ENCODE measurements around the gene IL36B. TPM values are rescaled to one million over a fixed set of nuclear protein-coding genes. Genes with fewer than 3 reads are reported as not detected.

Gene IL36B
- polyA plus RNA-seq, 1 of the 3 experiments (the other 2 are of a cell fraction): not detected

GRCh38 chr2:113007250-113007649, 45.4 kb downstream of the IL36B start:
- no peaks in the 10 kb centered on the region for H3K36me3 ChIP-seq (replicated peaks in 1 of 2; ENCODE audit: control insufficient read depth in 1 of 2, insufficient read depth in 2 of 2, low read length in 1 of 2)
- 4% methylated on average over 1 of the region's 1 CpG for WGBS (ENCODE audit: low lambda C conversion rate)
- H3K27ac ChIP-seq (ENCODE audit: low read depth in 2 of 2, low read length in 1 of 2): no peak overlapping the region
- no peaks in the 10 kb centered on the region for H3K27me3 ChIP-seq (ENCODE audit: insufficient read depth)
- H3K4me3 ChIP-seq (ENCODE audit: low read depth in 2 of 2, low read length in 1 of 2): no peak overlapping the region
- H3K79me2 ChIP-seq (ENCODE audit: insufficient read depth): no peaks in the 10 kb centered on the region
- no peak overlapping the region for H3K4me2 ChIP-seq
- H3K4me1 ChIP-seq (ENCODE audit: control insufficient read depth in 1 of 2, insufficient read depth in 2 of 2, low read depth in 1 of 2, low read length in 1 of 2): no peaks in the 10 kb centered on the region
- DNase-seq: no peak
- TF ChIP-seq POLR2AphosphoS5 (IDR thresholded peaks at IDR 0.05; ENCODE audit: low read depth, low read length): no peak
- no peak for TF ChIP-seq SIN3A (IDR thresholded peaks at IDR 0.05; ENCODE audit: borderline replicate concordance, low read depth, low read length)
- no peak for TF ChIP-seq FOXJ3 (CRISPR knock-in tag; IDR thresholded peaks at IDR 0.05)
- no peak for TF ChIP-seq GABPA (IDR thresholded peaks at IDR 0.05; ENCODE audit: low read depth)
- TF ChIP-seq, protein P1, sequence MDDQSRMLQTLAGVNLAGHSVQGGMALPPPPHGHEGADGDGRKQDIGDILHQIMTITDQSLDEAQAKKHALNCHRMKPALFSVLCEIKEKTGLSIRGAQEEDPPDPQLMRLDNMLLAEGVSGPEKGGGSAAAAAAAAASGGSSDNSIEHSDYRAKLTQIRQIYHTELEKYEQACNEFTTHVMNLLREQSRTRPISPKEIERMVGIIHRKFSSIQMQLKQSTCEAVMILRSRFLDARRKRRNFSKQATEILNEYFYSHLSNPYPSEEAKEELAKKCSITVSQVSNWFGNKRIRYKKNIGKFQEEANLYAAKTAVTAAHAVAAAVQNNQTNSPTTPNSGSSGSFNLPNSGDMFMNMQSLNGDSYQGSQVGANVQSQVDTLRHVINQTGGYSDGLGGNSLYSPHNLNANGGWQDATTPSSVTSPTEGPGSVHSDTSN (IDR thresholded peaks at IDR 0.05): no peak
- H2AFZ ChIP-seq (ENCODE audit: low read depth): no peak overlapping the region
- H4K20me1 ChIP-seq (ENCODE audit: insufficient read depth): no peaks in the 10 kb centered on the region
- H3K9me2 ChIP-seq: no peaks in the 10 kb centered on the region
- H3K9me3 ChIP-seq: no peaks in the 10 kb centered on the region
- no peaks in the 10 kb centered on the region for H3F3A ChIP-seq (replicated peaks; ENCODE audit: insufficient read depth)
- POLR2A ChIA-PET: no interaction called here
- H3K9ac ChIP-seq: no peak overlapping the region
- CTCF ChIA-PET: no interaction called here

- Histone ChIP-seq H3K9me3 (no peaks in the 10 kb centered on the region), H3K4me2 (no peak within 1 kb of the TSS), H3K4me3 (ENCODE audit: low read depth in 2 of 2, low read length in 1 of 2) (no peak within 1 kb of the TSS), H3K79me2 (ENCODE audit: insufficient read depth) (no peaks in the 10 kb centered on the region), H2AFZ (ENCODE audit: low read depth) (no peak within 1 kb of the TSS), H3K4me1 (ENCODE audit: control insufficient read depth in 1 of 2, insufficient read depth in 2 of 2, low read depth in 1 of 2, low read length in 1 of 2) (no peaks in the 10 kb centered on the region), H3K9ac (no peak within 1 kb of the TSS), H3F3A (replicated peaks; ENCODE audit: insufficient read depth) (no peaks in the 10 kb centered on the region), H3K9me2 (no peaks in the 10 kb centered on the region), H3K27me3 (ENCODE audit: insufficient read depth) (no peaks in the 10 kb centered on the region), H3K27ac (ENCODE audit: low read depth in 2 of 2, low read length in 1 of 2) (no peak within 1 kb of the TSS), H4K20me1 (ENCODE audit: insufficient read depth) (no peaks in the 10 kb centered on the region), H3K36me3 (replicated peaks in 1 of 2; ENCODE audit: control insufficient read depth in 1 of 2, insufficient read depth in 2 of 2, low read length in 1 of 2) (no peaks in the 10 kb centered on the region)
- DNase-seq: no peak
- TF ChIP-seq NRF1 (IDR thresholded peaks at IDR 0.05; ENCODE audit: low read depth, low read length) (no peak), RCOR1 (IDR thresholded peaks at IDR 0.05; ENCODE audit: low read length) (no peak), TEAD4 (IDR thresholded peaks at IDR 0.05; ENCODE audit: borderline replicate concordance, insufficient read depth) (no peak), FOSL2 (IDR thresholded peaks at IDR 0.05; ENCODE audit: borderline replicate concordance, low read depth) (no peak), ZBTB33 (IDR thresholded peaks at IDR 0.05; ENCODE audit: borderline replicate concordance, low read depth) (no peak), CTCF (IDR thresholded peaks at IDR 0.05) (no peak), YY1 (IDR thresholded peaks at IDR 0.05; ENCODE audit: low read depth) (no peak), SMC3 (IDR thresholded peaks at IDR 0.05; ENCODE audit: low read depth, low read length) (no peak)
- 9% methylated on average over 3 of the region's 3 CpGs for WGBS (ENCODE audit: low lambda C conversion rate)
- CTCF ChIA-PET: no interaction called here
- POLR2A ChIA-PET: no interaction called here
These were observed 47.6 kb downstream of the IL36B start, which contains the start of gene IL36A for GRCh38 chr2:113005030-113005509. Gene IL36A (plus strand): TSS chr2:113005459. CDS start chr2:113005872, 413 bp downstream.
